Activated B cell treated with CpG ODN at 0.5 μM for 24 hours (primary cell): ENCODE measurements around the gene RBBP7. TPM values are rescaled to one million over a fixed set of nuclear protein-coding genes. Genes with fewer than 3 reads are reported as not detected.

Experiments used
- ATAC-seq: fragments of 200-7000 bp; cut with Tn5 transposase; one replicate; pipeline ENCODE4 v1.10.0; 2021; ENCODE audit warnings: low read depth, mild to moderate bottlenecking, moderate library complexity
- CTCF ChIA-PET: fragments of 350-600 bp; sonication (Branson Sonifier 250); formaldehyde crosslinking; loops from one replicate; lab custom pipeline; 2021; ENCODE audit warnings: antibody characterized with exemption; lab: Charles Lee
- POLR2A ChIA-PET: fragments of 350-600 bp; sonication (Branson Sonifier 250); formaldehyde crosslinking; loops from one replicate; lab custom pipeline; 2021; ENCODE audit warnings: antibody characterized with exemption; lab: Charles Lee
- DNase-seq: peaks from one replicate; pipeline ENCODE4 v3.0.0; 2022
- H3K27ac Mint-ChIP-seq: one replicate; pipeline ENCODE4 v1.8.0; 2020; ENCODE audit warnings: mixed read lengths
- H3K27me3 Mint-ChIP-seq: one replicate; pipeline ENCODE4 v1.8.0; 2021; ENCODE audit warnings: mixed read lengths
- H3K36me3 Mint-ChIP-seq: one replicate; pipeline ENCODE4 v1.8.0; 2021; ENCODE audit warnings: low read depth, mixed read lengths
- H3K4me1 Mint-ChIP-seq: one replicate; pipeline ENCODE4 v1.8.0; 2021; ENCODE audit warnings: mixed read lengths
- H3K4me3 Mint-ChIP-seq: one replicate; pipeline ENCODE4 v1.8.0; 2020; ENCODE audit warnings: mild to moderate bottlenecking, mixed read lengths
- H3K9me3 Mint-ChIP-seq: one replicate; pipeline ENCODE4 v1.8.0; 2020; ENCODE audit warnings: mixed read lengths
- CTCF ChIP-seq: fragments of 200-600 bp; IDR thresholded peaks from one replicate; pipeline ENCODE4 v1.8.0; 2022; ENCODE audit warnings: antibody characterized with exemption, mild to moderate bottlenecking
- intact Hi-C: fragments of 100-400 bp; cut with micrococcal nuclease; formaldehyde crosslinking; loops from one replicate; pipeline ENCODE4 v1.15.1; 2024
- total RNA-seq: library from RNA; stranded (reverse); gene quantifications from 2 replicates; pipeline ENCODE4 v1.2.3, GENCODE V29; 2022

Gene RBBP7
- total RNA-seq, 1 donor from 2014 or later: 97.9 TPM

DNA sequence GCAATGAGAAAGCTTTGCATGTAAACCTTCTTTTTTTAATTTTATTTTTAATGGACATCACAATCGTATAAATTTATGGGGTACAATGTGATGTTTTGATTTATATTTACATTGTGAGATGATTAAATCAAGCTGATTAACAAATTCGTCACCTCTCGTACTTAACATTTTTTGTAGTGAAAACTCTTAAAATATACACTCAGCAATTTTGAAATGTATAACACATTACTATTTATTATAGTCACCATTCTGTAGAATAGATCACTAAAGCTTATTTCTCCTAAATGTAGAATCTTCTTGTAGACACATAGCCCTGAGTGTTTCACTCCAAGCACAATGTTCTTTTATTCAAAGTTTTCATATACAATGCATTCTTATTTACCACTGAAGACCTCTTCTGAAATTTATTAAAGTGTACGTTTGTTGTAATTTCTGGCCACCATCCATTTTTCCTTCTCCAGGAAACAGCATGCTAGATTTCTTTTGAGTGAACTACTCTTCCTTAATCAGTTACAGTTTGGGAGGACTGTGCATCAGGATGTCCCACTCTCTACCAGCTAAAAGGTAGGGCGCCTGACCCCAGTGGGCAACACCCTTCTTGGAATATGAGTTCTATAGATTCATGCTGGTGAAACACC, 4.4 kb upstream of the RBBP7 start:
- H3K4me3 Mint-ChIP-seq: no peak overlapping the region
- H3K27me3 Mint-ChIP-seq: no peaks in the 10 kb centered on the region
- peaks cover 19% of the 10 kb centered on the region for H3K4me1 Mint-ChIP-seq
- no peak overlapping the region for H3K27ac Mint-ChIP-seq
- intact Hi-C loops: loop anchor here (5.0 kb wide), 1 partner anchor 152 kb away; no protein-coding TSS in a partner anchor
- H3K36me3 Mint-ChIP-seq: peaks cover 3% of the 10 kb centered on the region
- ATAC-seq (no peak), DNase-seq (no peak)
- ChIA-PET POLR2A (interaction anchor here (2.1 kb wide), 1 partner anchor 8 kb away, joined by 13 read pairs; no protein-coding TSS in a partner anchor), CTCF (interaction anchor here (2.8 kb wide), 1 partner anchor 8 kb away, joined by 14 read pairs; no protein-coding TSS in a partner anchor)
- no peaks in the 10 kb centered on the region for H3K9me3 Mint-ChIP-seq
- no peak for TF ChIP-seq CTCF

DNA sequence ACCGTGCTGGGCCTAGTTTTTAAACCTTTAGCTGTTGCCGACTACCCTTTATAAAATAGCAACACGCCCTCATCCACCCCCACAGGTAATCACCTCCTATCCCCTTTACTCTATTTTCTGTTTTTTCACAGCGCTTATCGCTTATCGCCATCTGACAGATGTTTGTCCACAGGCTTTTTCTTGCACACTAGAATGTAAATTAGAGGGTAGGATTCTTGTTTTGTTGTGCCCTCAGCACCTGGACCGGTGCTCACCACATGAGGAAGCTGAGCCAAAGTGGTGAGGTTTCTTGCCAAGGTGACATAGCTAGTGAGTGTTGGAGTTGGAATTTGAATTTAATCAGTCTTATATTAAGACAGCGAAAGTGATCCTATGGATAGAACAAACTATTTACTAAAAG, 2.9 kb upstream of the RBBP7 start:
- peak overlapping the region; percentile 22 for H3K27ac Mint-ChIP-seq
- intact Hi-C loops: loop anchor here (5.0 kb wide), 1 partner anchor 151 kb away; no protein-coding TSS in a partner anchor
- no peak overlapping the region for H3K4me3 Mint-ChIP-seq
- no peak for TF ChIP-seq CTCF
- CTCF ChIA-PET: interaction anchor here (2.8 kb wide), 1 partner anchor 9 kb away, joined by 14 read pairs; no protein-coding TSS in a partner anchor
- DNase-seq (no peak), ATAC-seq (no peak)
- H3K36me3 Mint-ChIP-seq: peaks cover 9% of the 10 kb centered on the region
- no peaks in the 10 kb centered on the region for H3K27me3 Mint-ChIP-seq
- H3K4me1 Mint-ChIP-seq: peaks cover 32% of the 10 kb centered on the region
- no peaks in the 10 kb centered on the region for H3K9me3 Mint-ChIP-seq
- POLR2A ChIA-PET: interaction anchor here (2.1 kb wide), 1 partner anchor 9 kb away, joined by 13 read pairs; no protein-coding TSS in a partner anchor

- H3K36me3 Mint-ChIP-seq: peaks cover 13% of the 10 kb centered on the region
- POLR2A ChIA-PET: interaction anchor here (0.8 to 4.5 kb wide), 5 partner anchors 9 to 868 kb away, joined by 3 to 51 read pairs (median 7); no protein-coding TSS in a partner anchor
- no peaks in the 10 kb centered on the region for H3K27me3 Mint-ChIP-seq
- intact Hi-C loops: loop anchor here (1.0 to 5.0 kb wide), 7 partner anchors 11 to 1554 kb away; partner anchors contain the start of genes CDKL5, REPS2, SCML1 and TXLNG
- DNase-seq: no peak
- no peak for TF ChIP-seq CTCF
- H3K4me1 Mint-ChIP-seq: peaks cover 43% of the 10 kb centered on the region
- H3K4me3 Mint-ChIP-seq: peak overlapping the region; percentile 82
- ATAC-seq: peak; percentile 4
- no peaks in the 10 kb centered on the region for H3K9me3 Mint-ChIP-seq
- CTCF ChIA-PET: interaction anchor here (1.1 kb wide), 1 partner anchor 12 kb away, joined by 9 read pairs; no protein-coding TSS in a partner anchor
- H3K27ac Mint-ChIP-seq: peak overlapping the region; percentile 94
Observed at GRCh38 chrX:16870862-16871815, 977 bp upstream of the RBBP7 start.

- Mint-ChIP-seq H3K27ac (peak overlapping the region; percentile 94), H3K4me1 (peaks cover 49% of the 10 kb centered on the region), H3K9me3 (no peaks in the 10 kb centered on the region), H3K36me3 (peaks cover 16% of the 10 kb centered on the region), H3K27me3 (no peaks in the 10 kb centered on the region), H3K4me3 (peak overlapping the region; percentile 91)
- POLR2A ChIA-PET: interaction anchor here (0.6 to 4.5 kb wide), 4 partner anchors 13 to 34 kb away, joined by 3 to 51 read pairs (median 6); no protein-coding TSS in a partner anchor
- CTCF ChIA-PET: no interaction called here
- intact Hi-C loops: loop anchor here (1.0 to 10.0 kb wide), 8 partner anchors 13 to 1555 kb away; partner anchors contain the start of genes CDKL5, REPS2, SCML1 and TXLNG
- no peak for TF ChIP-seq CTCF
- peak; percentile 37 for ATAC-seq
- peak; percentile 57 for DNase-seq
Observed at GRCh38 chrX:16869393-16870094, 618 bp downstream of the RBBP7 start.
